Large intestine (tissue), 3 donors: ENCODE measurements around the gene ATG2A. TPM values are rescaled to one million over a fixed set of nuclear protein-coding genes. Genes with fewer than 3 reads are reported as not detected.

ENCODE experiments used
- DNase-seq, 2 donors: peaks; one replicate each; pipeline versions ENCODE4 v3.0.0 to v3.0.0-alpha.2; 2013
- H3K27ac ChIP-seq: one replicate; pipeline ENCODE4 v1.5.1; 2013; ENCODE audit warnings: low read length
- H3K27me3 ChIP-seq: 2 replicates; pipeline ENCODE4 v1.6.1; 2013; ENCODE audit warnings: low read length; ENCODE audit not compliant: control insufficient read depth, insufficient read depth
- H3K36me3 ChIP-seq: 2 replicates; pipeline ENCODE4 v1.6.1; 2013; ENCODE audit warnings: low read length; ENCODE audit not compliant: control insufficient read depth, insufficient read depth
- H3K4me1 ChIP-seq: one replicate; pipeline ENCODE4 v1.6.1; 2013; ENCODE audit warnings: low read length; ENCODE audit not compliant: control insufficient read depth, insufficient read depth
- H3K4me3 ChIP-seq: one replicate; pipeline ENCODE4 v1.5.1; 2013; ENCODE audit warnings: low read length
- H3K9me3 ChIP-seq: one replicate; pipeline ENCODE4 v1.6.1; 2013; ENCODE audit warnings: mild to moderate bottlenecking, low read depth, low read length, moderate library complexity; ENCODE audit not compliant: control insufficient read depth
- WGBS: methylation state at CpG from one replicate; pipeline ENCODE4 v1.1.5; 2013; ENCODE audit warnings: low lambda C conversion rate; ENCODE audit not compliant: insufficient coverage; 5-methylcytosine and 5-hydroxymethylcytosine counted together
- polyA plus RNA-seq: library from polyadenylated mRNA; unstranded; fragments of 120-200 nt; gene quantifications from one replicate; pipeline ENCODE4 v1.2.1, GENCODE V29; 2013

ATG2A gene
- polyA plus RNA-seq, 1 donor: 18.4 TPM

DNA sequence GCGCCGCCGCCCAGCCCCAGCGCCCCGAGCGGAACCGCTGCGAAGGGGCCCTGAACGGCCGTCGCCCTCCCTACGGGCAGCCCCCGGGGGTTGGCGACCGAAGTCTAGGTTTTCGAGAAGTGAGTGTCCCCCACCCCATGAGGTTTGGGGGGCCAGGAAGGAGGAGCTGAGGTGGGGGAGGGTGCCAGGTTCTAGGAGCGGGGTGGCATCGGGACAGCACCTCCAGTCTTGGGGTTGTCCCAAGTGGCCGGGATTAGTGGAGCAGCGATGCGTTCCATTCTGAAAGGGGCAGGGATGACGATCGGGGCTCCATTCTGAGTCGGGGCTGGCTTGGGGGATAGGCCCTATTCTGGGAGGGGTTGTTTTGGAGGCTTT is 7.9 kb upstream of the ATG2A start:
- peak overlapping the region; percentile 63 for H3K4me3 ChIP-seq
- peaks cover 15% of the 10 kb centered on the region for H3K4me1 ChIP-seq
- no peaks in the 10 kb centered on the region for H3K9me3 ChIP-seq
- peak in 1 of 2 donors; percentile 28 for DNase-seq
- H3K36me3 ChIP-seq: peaks cover 16% of the 10 kb centered on the region
- no peak overlapping the region for H3K27ac ChIP-seq
- no CpG with 5 or more reads among the region's 24 CpGs for WGBS
- H3K27me3 ChIP-seq: no peaks in the 10 kb centered on the region

DNA sequence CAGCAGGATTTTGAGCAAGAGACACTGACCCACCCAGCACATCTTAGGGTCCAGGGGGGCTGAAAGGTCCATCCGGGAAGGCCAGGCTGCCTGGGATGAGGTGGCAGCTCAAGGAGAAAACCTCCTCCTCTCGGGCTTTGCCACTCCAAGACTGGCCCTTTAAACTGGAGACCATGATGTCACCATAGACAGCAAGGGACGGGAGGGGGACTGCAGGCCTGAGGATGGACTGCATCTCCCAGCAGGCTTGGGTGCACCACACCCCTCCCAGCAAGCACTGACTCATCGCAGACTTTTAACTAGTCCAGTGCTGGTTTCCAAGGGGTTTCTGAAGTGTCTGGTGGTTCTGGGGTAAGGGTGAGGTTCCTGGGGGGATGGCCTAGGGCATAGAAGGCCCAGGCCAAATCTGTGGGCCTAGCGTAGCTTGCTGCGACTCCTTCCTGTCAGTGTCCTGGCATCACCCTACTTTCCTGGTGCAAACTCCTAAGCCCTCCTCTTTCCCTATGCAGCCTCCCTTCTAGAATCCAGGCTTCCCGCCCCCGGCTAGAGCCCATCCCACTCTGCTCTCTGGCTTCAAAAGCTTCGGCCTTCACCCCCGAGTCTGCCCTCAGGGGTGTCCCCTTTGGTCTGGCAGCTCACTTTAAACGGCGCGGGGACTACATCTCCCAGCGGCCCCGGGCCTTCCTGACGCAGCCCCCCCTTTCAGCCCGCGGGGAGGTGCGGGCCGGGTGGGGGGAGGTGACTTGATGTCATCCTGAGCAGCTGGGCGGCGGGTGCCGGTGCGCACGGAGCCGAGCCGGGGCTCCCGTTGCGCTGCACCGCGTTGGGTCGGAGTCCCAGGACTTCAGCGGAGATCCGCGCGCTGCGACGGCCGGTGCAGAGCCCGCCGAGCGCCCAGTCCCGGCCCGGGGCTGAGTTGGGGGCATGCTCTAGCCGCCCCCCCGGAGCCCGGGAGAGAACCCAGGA is 7.2 kb upstream of the ATG2A start, which contains the start of gene PPP2R5B:
Gene PPP2R5B (plus strand): TSS at position 746 of the 966 bp plus-strand sequence. CDS start 1,046 bp downstream, outside the sequence.
- peaks cover 15% of the 10 kb centered on the region for H3K4me1 ChIP-seq
- peak within 1 kb of the TSS; percentile 82 for H3K27ac ChIP-seq
- H3K9me3 ChIP-seq: no peaks in the 10 kb centered on the region
- WGBS: no CpG with 5 or more reads among the region's 47 CpGs
- peaks cover 11% of the 10 kb centered on the region for H3K36me3 ChIP-seq
- peak within 1 kb of the TSS; percentile 63 for H3K4me3 ChIP-seq
- H3K27me3 ChIP-seq: no peaks in the 10 kb centered on the region
- peak; percentile 94 to 95 for DNase-seq

DNA sequence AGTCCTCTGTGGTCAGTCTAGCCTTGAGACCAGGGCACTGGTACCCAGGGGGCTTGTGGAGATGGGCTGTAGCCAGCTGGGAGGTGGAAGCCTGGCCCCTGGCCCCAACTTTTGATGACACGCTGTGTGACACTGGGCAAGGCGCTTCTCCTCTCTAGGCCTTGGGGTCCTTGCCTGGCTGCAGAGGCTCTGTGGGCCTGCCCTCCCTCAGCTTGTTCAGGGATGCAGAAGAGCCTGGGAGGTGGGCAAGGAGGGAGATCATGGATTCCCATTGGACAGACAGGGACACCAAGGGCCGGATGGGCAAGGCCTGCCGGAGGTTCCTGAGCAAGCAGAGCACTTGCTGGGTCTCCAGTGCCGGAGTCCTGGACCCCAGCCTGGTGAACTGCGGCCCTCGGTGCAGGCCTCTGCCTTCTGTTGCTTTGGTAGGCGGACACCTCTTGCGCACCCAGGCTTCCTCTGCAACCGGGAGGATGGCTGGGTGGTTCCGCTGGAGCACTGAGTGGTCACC is 6.2 kb upstream of the ATG2A start:
- H3K4me3 ChIP-seq: no peak overlapping the region
- no peaks in the 10 kb centered on the region for H3K9me3 ChIP-seq
- H3K4me1 ChIP-seq: peaks cover 16% of the 10 kb centered on the region
- no CpG with 5 or more reads among the region's 11 CpGs for WGBS
- H3K27ac ChIP-seq: no peak overlapping the region
- peaks cover 8% of the 10 kb centered on the region for H3K36me3 ChIP-seq
- DNase-seq: no peak
- no peaks in the 10 kb centered on the region for H3K27me3 ChIP-seq

DNA sequence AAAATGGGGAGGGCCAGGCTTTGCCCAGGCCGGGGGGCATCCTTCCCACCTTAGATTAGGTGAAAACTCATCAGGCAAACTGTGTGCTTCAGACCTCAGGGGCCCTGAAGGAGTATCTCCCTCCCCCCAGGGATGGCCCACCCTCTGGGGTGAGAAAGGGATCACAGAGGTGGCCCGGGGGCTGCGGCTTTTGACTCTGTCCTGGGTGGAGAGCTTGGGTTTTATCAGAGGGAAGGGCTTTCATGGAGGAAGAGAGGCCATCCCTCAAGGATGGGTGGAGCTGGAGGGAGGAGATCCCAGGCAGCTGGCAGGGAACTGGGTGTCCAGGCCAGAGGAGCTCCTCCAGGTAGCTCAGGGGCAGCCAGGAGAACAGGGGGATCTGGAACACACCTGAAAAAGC is 4.4 kb upstream of the ATG2A start:
- Histone ChIP-seq H3K4me1 (peaks cover 22% of the 10 kb centered on the region), H3K27ac (no peak overlapping the region), H3K9me3 (no peaks in the 10 kb centered on the region), H3K27me3 (no peaks in the 10 kb centered on the region), H3K36me3 (no peaks in the 10 kb centered on the region), H3K4me3 (no peak overlapping the region)
- no CpG with 5 or more reads among the region's 3 CpGs for WGBS
- DNase-seq: no peak

DNA sequence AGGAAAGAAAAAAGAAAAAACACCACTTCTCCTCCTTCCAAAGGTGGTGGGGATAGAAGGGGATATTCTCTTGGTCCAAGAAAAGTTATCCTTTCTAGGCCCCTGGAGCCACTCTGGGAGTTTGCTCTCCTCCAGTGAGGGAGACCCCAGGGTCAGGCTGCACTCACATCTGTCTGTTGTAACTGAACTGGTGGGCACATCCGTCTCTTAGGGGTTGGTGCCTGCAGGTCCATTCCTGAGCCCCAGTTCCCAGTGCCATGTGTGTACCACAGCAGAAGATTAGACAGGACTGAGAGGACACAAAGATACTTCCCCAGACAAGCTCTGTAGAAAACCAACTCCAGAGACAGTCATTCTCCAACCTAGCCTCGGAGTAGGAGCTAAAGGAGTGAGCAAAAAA is 3.1 kb upstream of the ATG2A start:
- H3K27me3 ChIP-seq: no peaks in the 10 kb centered on the region
- H3K36me3 ChIP-seq: peaks cover under 1% of the 10 kb centered on the region
- no peaks in the 10 kb centered on the region for H3K9me3 ChIP-seq
- H3K4me1 ChIP-seq: peaks cover 24% of the 10 kb centered on the region
- no CpG with 5 or more reads among the region's 2 CpGs for WGBS
- no peak overlapping the region for H3K4me3 ChIP-seq
- DNase-seq: no peak
- no peak overlapping the region for H3K27ac ChIP-seq

DNA sequence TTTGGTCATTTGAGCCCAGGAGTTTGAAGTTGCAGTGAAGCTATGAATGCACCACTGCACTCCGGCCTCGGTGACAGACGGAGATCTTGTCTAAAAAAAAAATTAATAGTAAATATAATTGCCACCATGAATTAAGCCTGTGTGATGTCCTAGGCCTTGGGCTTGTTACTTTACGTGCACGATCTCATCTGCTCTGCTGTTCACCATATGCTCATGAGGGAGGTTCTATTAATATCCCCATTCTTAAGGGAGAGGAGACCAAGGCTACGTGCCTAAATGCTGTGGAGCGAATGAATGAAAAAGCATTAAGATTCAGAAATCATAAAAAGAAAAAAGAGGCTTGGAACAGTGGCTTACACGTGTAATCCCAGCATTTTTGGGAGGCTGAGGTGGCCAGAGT is 2.6 kb upstream of the ATG2A start:
- no peak for DNase-seq

DNA sequence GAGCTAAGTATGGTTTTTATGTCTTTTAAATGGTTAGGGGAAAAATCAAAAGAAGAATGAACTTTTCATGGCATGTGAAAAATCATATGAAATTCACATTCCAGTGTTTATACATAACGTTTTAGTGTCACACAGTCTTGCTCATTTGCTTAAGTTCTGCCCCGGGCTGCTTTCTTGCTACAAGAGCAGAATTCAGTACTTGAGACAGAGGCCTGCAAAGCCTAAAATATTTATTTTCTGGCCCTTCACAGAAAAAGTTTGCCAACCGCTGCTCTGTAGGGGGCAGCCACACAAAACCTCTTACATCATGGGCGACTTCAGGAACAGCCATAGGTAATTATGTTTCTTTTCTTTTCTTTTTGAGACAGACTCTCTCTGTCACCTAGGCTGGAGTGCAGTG is 1.0 kb upstream of the ATG2A start:
- peak overlapping the region; percentile 66 for H3K27ac ChIP-seq
- H3K36me3 ChIP-seq: peaks cover 18% of the 10 kb centered on the region
- DNase-seq: peak in 1 of 2 donors; percentile 38
- peak overlapping the region; percentile 48 for H3K4me3 ChIP-seq
- no CpG with 5 or more reads among the region's 4 CpGs for WGBS
- peaks cover 19% of the 10 kb centered on the region for H3K4me1 ChIP-seq
- H3K27me3 ChIP-seq: no peaks in the 10 kb centered on the region
- H3K9me3 ChIP-seq: no peaks in the 10 kb centered on the region

More for the DNA sequence above, 2.6 kb upstream of the ATG2A start:
- 92% methylated on average over 2 of the region's 8 CpGs for WGBS
- no peak overlapping the region for H3K4me3 ChIP-seq
- no peaks in the 10 kb centered on the region for H3K9me3 ChIP-seq
- peaks cover 2% of the 10 kb centered on the region for H3K36me3 ChIP-seq
- H3K4me1 ChIP-seq: peaks cover 24% of the 10 kb centered on the region
- no peak overlapping the region for H3K27ac ChIP-seq
- no peaks in the 10 kb centered on the region for H3K27me3 ChIP-seq

DNA sequence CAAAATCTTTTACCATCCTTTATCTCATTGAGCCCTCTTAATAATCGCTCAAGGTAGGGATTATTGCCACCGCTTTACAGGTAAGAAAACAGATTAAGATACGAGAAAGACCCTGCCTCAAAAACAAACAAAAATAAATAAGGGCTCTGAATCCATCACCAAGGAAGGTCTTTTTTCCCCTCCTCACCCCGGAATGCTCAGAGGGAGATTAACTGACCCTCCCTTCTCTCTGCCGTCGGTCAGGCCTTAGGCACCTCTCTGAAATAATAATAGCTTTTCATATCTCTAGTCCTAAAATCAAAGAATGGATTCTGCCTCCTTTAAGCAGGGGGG is 620 bp upstream of the ATG2A start:
- Histone ChIP-seq H3K4me3 (peak overlapping the region; percentile 48), H3K36me3 (peaks cover 22% of the 10 kb centered on the region), H3K4me1 (peaks cover 19% of the 10 kb centered on the region), H3K27me3 (no peaks in the 10 kb centered on the region), H3K9me3 (no peaks in the 10 kb centered on the region), H3K27ac (peak overlapping the region; percentile 66)
- DNase-seq: no peak
- WGBS: 7% methylated on average over 2 of the region's 6 CpGs

DNA sequence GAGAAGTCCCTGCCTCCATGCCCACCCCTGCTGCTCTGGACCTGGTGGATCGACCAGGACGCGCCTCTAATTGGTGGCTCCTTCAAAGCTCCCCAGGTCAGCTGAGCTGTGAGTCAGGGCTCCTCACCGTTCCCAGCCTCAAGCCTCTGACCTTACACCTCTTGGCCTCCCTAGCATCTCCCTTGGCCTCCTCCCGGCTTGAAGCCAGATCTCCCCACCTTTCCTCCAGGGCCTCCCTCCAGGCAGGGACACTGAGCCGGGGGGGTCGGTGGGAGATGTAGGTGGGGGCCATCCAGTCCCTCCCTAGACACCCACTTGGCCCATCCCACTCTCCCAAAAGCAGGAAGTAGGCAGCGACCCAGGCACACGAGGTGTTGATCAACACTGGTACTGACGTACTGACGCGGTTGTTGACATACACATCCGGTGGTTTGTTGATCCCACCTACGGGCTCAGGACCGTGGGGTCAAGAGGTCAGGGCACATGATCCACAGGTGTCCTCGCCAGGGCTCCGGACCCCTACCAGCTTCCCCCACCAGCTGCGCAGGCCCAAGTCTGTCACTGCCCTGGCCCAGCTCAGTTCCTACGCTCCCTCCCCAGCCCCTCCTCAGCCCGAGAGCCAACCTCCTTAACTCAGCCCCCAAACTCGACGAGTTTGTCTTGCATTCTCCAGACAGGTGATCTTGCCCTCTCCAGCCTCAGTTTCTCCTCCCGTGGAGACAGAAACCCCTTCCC is 802 bp downstream of the ATG2A start:
- no CpG with 5 or more reads among the region's 23 CpGs for WGBS
- peak overlapping the region; percentile 78 for H3K27ac ChIP-seq

DNA sequence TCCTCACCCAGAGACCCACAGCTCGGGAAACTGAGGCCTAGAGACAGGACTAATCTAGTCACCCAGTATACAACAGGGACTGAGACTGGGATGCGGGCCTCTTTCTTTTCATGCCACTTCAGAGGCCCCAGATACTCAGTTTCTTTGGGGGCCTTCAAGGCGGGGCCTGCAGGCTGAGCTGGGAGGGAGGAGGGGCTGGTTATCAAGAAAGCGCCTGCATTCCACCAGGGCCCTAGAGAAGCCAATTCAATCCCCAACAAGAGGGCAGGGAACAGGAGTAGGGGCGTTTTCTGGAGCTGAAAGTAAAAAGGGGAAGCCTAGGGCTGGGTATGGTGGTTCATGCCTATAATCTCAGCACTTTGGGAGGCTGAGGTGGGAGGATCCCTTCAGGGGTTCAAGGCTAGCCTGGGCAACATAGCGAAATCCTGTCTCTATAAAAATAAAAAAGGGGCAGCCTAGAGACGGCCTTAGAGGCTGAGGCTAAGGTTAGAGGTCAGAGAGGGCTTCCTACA is 1.6 kb downstream of the ATG2A start:
- H3K36me3 ChIP-seq: peaks cover 42% of the 10 kb centered on the region
- no peak for DNase-seq
- H3K27me3 ChIP-seq: no peaks in the 10 kb centered on the region
- H3K27ac ChIP-seq: no peak overlapping the region
- H3K4me1 ChIP-seq: peaks cover 19% of the 10 kb centered on the region
- H3K4me3 ChIP-seq: peak overlapping the region; percentile 94
- no peaks in the 10 kb centered on the region for H3K9me3 ChIP-seq
- no CpG with 5 or more reads among the region's 7 CpGs for WGBS

More for the DNA sequence above, 802 bp downstream of the ATG2A start:
- Histone ChIP-seq H3K36me3 (peaks cover 34% of the 10 kb centered on the region), H3K4me1 (peaks cover 19% of the 10 kb centered on the region), H3K4me3 (peak overlapping the region; percentile 94), H3K9me3 (no peaks in the 10 kb centered on the region), H3K27me3 (no peaks in the 10 kb centered on the region)
- DNase-seq: peak; percentile 42 to 63
